CD4-positive, alpha-beta T cell (primary cell): ENCODE results near the gene HSPG2. TPM values are rescaled to one million over a fixed set of nuclear protein-coding genes. Genes with fewer than 3 reads are reported as not detected.
"Not testable (repeated sequence)": the region's sequence is repeated elsewhere in the genome, so short reads cannot be mapped to it uniquely, and the experiment has no call there.

Experiments used
- ATAC-seq: fragments of 200-7000 bp; cut with Tn5 transposase; one replicate; pipeline ENCODE4 v1.10.0; 2022; ENCODE audit warnings: mild to moderate bottlenecking; ENCODE audit not compliant: poor library complexity
- CTCF ChIA-PET: fragments of 350-600 bp; sonication (Branson Sonifier 250); formaldehyde crosslinking; loops from one replicate; lab custom pipeline; 2021; ENCODE audit warnings: antibody characterized with exemption, inconsistent platforms; lab: Charles Lee
- POLR2A ChIA-PET: fragments of 350-600 bp; sonication (Branson Sonifier 250); formaldehyde crosslinking; loops from one replicate; lab custom pipeline; 2021; ENCODE audit warnings: antibody characterized with exemption, inconsistent platforms; lab: Charles Lee
- DNase-seq, 14 experiments: peaks; one replicate each; pipeline ENCODE4 v3.0.0-alpha.2; 2013 to 2020; ENCODE audit warnings: mixed read lengths in 2 of 14
- H3K27ac ChIP-seq, 2 donors: one replicate each; pipeline versions ENCODE4 v1.5.1 to v1.7.0; 2013; ENCODE audit warnings: low read length in 2 of 2, low read depth in 1 of 2, mild to moderate bottlenecking in 1 of 2
- H3K27me3 ChIP-seq, 2 experiments: 1 replicate in 1 of 2; 2 replicates in 1 of 2; pipeline versions ENCODE4 v1.6.1 to v1.7.0; 2013; ENCODE audit warnings: low read length in 2 of 2, control low read depth in 1 of 2, mild to moderate bottlenecking in 1 of 2, moderate library complexity in 1 of 2; ENCODE audit not compliant: insufficient read depth in 2 of 2, control insufficient read depth in 1 of 2
- H3K36me3 ChIP-seq: one replicate; pipeline ENCODE4 v1.6.1; 2013; ENCODE audit warnings: low read length, control low read depth; ENCODE audit not compliant: insufficient read depth
- H3K4me1 ChIP-seq: one replicate; pipeline ENCODE4 v1.6.1; 2013; ENCODE audit warnings: low read length, control low read depth; ENCODE audit not compliant: insufficient read depth
- H3K4me3 ChIP-seq: one replicate; pipeline ENCODE4 v1.5.1; 2013; ENCODE audit warnings: mild to moderate bottlenecking, low read length, moderate library complexity
- H3K9me3 ChIP-seq, 2 experiments: 1 replicate in 1 of 2; 2 replicates in 1 of 2; pipeline versions ENCODE4 v1.6.1 to v1.7.0; 2013; ENCODE audit warnings: low read length in 2 of 2, mild to moderate bottlenecking in 2 of 2, control low read depth in 1 of 2, moderate library complexity in 1 of 2; ENCODE audit not compliant: control insufficient read depth in 1 of 2, insufficient read depth in 1 of 2
- H3K27ac Mint-ChIP-seq: one replicate; pipeline ENCODE4 v1.8.0; 2020; ENCODE audit warnings: mixed read lengths
- H3K27me3 Mint-ChIP-seq: one replicate; pipeline ENCODE4 v1.8.0; 2021; ENCODE audit warnings: mixed read lengths
- H3K36me3 Mint-ChIP-seq: one replicate; pipeline ENCODE4 v1.8.0; 2021; ENCODE audit warnings: low read depth, mixed read lengths
- H3K4me1 Mint-ChIP-seq: one replicate; pipeline ENCODE4 v1.8.0; 2021; ENCODE audit warnings: low read depth, mixed read lengths
- H3K4me3 Mint-ChIP-seq: one replicate; pipeline ENCODE4 v1.8.0; 2020; ENCODE audit warnings: mild to moderate bottlenecking, mixed read lengths
- H3K9me3 Mint-ChIP-seq: one replicate; pipeline ENCODE4 v1.8.0; 2020; ENCODE audit warnings: mixed read lengths
- CTCF ChIP-seq: fragments of 200-600 bp; IDR thresholded peaks from one replicate; pipeline ENCODE4 v1.8.0; 2022; ENCODE audit warnings: antibody characterized with exemption, mild to moderate bottlenecking
- intact Hi-C, 2 experiments: fragments of 100-400 bp; cut with DNase I in 1 of 2; cut with micrococcal nuclease in 1 of 2; formaldehyde crosslinking; loops; one replicate each; pipeline versions ENCODE4 v1.15.1 to v1.9.0; 2023 to 2025; cut with DNase I, micrococcal nuclease
- total RNA-seq, 174 experiments: library from RNA in 2 of 174; stranded (reverse) in 2 of 174; gene quantifications; one replicate each; pipeline ENCODE4 v1.2.3 and lab custom pipeline; 2021 to 2026

The HSPG2 gene
- total RNA-seq, 2 experiments from 2014 or later, result 10.8 to 11.0 TPM

DNA sequence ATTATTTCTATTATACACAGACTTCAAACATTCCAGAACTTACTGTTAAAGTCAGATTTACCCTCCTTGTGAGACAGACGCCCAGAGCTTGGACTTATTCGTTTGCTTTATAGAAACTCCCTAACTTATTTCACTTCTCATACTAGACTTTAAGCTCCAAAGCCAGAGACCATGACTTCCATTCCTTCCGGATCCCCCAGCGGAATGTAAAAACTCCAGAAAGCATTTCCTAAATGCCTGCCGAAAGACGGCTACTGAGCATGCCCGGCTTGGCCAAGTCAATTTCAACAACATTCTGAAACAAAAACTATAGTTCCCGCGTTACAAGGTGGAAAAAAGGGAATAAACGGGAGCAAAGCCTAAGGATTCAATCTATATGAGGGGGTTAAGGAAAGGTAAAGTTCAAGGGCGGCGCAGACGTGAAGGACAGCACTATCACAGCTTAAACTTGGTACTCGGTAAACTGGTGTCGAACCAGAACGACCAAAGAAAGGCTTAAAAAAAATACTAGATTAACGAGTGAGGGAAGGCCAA lies 155.2 kb downstream of the HSPG2 start:
- Histone ChIP-seq H3K4me1 (peaks cover 40% of the 10 kb centered on the region), H3K4me3 (peak overlapping the region; percentile 100), H3K27ac (peak overlapping the region; percentile 66 to 99), H3K9me3 (peaks cover 0 to 5% of the 10 kb centered on the region in 2 experiments), H3K27me3 (no peaks in the 10 kb centered on the region), H3K36me3 (peaks cover 3% of the 10 kb centered on the region)
- H3K36me3 Mint-ChIP-seq, result peaks cover 38% of the 10 kb centered on the region
- peak overlapping the region; percentile 99 for H3K4me3 Mint-ChIP-seq
- H3K4me1 Mint-ChIP-seq, result peaks cover 47% of the 10 kb centered on the region
- no peaks in the 10 kb centered on the region for H3K9me3 Mint-ChIP-seq
- DNase-seq (peak in 2 of 14 experiments; percentile 8 to 11), ATAC-seq (peak; percentile 2)
- intact Hi-C loops, result loop anchor here (2.0 to 5.0 kb wide), 8 partner anchors 80 to 670 kb away; partner anchors contain the start of genes ZBTB40 (in 2 of the 2), HSPG2 (in 1 of the 2) and NBPF3 (in 1 of the 2)
- no peaks in the 10 kb centered on the region for H3K27me3 Mint-ChIP-seq
- peak overlapping the region; percentile 100 for H3K27ac Mint-ChIP-seq
- TF ChIP-seq CTCF, result no peak
- POLR2A ChIA-PET, result interaction anchor here (0.7 to 4.3 kb wide), 12 partner anchors 8 to 994 kb away, joined by 3 to 35 read pairs (median 3); partner anchors contain the start of gene CDC42
- CTCF ChIA-PET, result interaction anchor here (0.7 to 2.4 kb wide), 5 partner anchors 12 to 243 kb away, joined by 3 to 7 read pairs (median 3); no protein-coding TSS in a partner anchor

GRCh38 chr1:21779613-21780521 lies 157.2 kb downstream of the HSPG2 start:
- Histone ChIP-seq H3K36me3 (peaks cover 3% of the 10 kb centered on the region), H3K4me1 (peaks cover 46% of the 10 kb centered on the region), H3K9me3 (peaks cover 0 to 5% of the 10 kb centered on the region in 2 experiments), H3K27me3 (no peaks in the 10 kb centered on the region), H3K27ac (no peak overlapping the region), H3K4me3 (no peak overlapping the region)
- intact Hi-C loops, result loop anchor here (5.0 kb wide), 4 partner anchors 78 to 672 kb away; partner anchors contain the start of genes ZBTB40 (in 2 of the 2) and HSPG2 (in 1 of the 2)
- ATAC-seq, result no peak
- POLR2A ChIA-PET, result no interaction called here
- no peak for TF ChIP-seq CTCF
- no peaks in the 10 kb centered on the region for H3K27me3 Mint-ChIP-seq
- H3K27ac Mint-ChIP-seq, result peak overlapping the region; percentile 81
- H3K4me3 Mint-ChIP-seq, result peak overlapping the region; percentile 83
- DNase-seq, result peak in 3 of 14 experiments; percentile 30 to 42 (median 39)
- H3K4me1 Mint-ChIP-seq, result peaks cover 58% of the 10 kb centered on the region
- H3K9me3 Mint-ChIP-seq, result no peaks in the 10 kb centered on the region
- peaks cover 48% of the 10 kb centered on the region for H3K36me3 Mint-ChIP-seq
- CTCF ChIA-PET, result no interaction called here

GRCh38 chr1:21778405-21778727 lies 158.7 kb downstream of the HSPG2 start:
- Histone ChIP-seq H3K4me3 (no peak overlapping the region), H3K27ac (no peak overlapping the region), H3K9me3 (peaks cover 0 to 5% of the 10 kb centered on the region in 2 experiments), H3K4me1 (peaks cover 53% of the 10 kb centered on the region), H3K36me3 (peaks cover 3% of the 10 kb centered on the region), H3K27me3 (no peaks in the 10 kb centered on the region)
- DNase-seq, result no peak
- Mint-ChIP-seq H3K27me3 (no peaks in the 10 kb centered on the region), H3K4me1 (peaks cover 60% of the 10 kb centered on the region), H3K9me3 (no peaks in the 10 kb centered on the region), H3K4me3 (peak overlapping the region; percentile 63), H3K27ac (peak overlapping the region; percentile 75), H3K36me3 (peaks cover 46% of the 10 kb centered on the region)
- TF ChIP-seq CTCF, result no peak
- ChIA-PET POLR2A (no interaction called here), CTCF (no interaction called here)
- ATAC-seq, result no peak
- intact Hi-C loops, result no loop called here

- H3K4me3 Mint-ChIP-seq, DNase-seq, H3K4me3 ChIP-seq, intact Hi-C loops, H3K9me3 Mint-ChIP-seq, H3K27ac ChIP-seq, H3K36me3 ChIP-seq, H3K27ac Mint-ChIP-seq, H3K9me3 ChIP-seq, H3K27me3 ChIP-seq, POLR2A ChIA-PET, ATAC-seq, H3K27me3 Mint-ChIP-seq: not testable (repeated sequence)
- CTCF ChIA-PET, result interaction anchor here (0.6 to 0.9 kb wide), 2 partner anchors 180 to 266 kb away, joined by 3 read pairs; no protein-coding TSS in a partner anchor
- Mint-ChIP-seq H3K36me3 (peaks cover 32% of the 10 kb centered on the region), H3K4me1 (peaks cover 53% of the 10 kb centered on the region)
- H3K4me1 ChIP-seq, result peaks cover 56% of the 10 kb centered on the region
Observed at GRCh38 chr1:21776925-21777324, 160.2 kb downstream of the HSPG2 start.
